ENCODE data around the gene RLN3. TPM values are rescaled to one million over a fixed set of nuclear protein-coding genes. Genes with fewer than 3 reads are reported as not detected.

Gene RLN3
- total and polyA plus RNA-seq, 4 donors = not detected

DNA sequence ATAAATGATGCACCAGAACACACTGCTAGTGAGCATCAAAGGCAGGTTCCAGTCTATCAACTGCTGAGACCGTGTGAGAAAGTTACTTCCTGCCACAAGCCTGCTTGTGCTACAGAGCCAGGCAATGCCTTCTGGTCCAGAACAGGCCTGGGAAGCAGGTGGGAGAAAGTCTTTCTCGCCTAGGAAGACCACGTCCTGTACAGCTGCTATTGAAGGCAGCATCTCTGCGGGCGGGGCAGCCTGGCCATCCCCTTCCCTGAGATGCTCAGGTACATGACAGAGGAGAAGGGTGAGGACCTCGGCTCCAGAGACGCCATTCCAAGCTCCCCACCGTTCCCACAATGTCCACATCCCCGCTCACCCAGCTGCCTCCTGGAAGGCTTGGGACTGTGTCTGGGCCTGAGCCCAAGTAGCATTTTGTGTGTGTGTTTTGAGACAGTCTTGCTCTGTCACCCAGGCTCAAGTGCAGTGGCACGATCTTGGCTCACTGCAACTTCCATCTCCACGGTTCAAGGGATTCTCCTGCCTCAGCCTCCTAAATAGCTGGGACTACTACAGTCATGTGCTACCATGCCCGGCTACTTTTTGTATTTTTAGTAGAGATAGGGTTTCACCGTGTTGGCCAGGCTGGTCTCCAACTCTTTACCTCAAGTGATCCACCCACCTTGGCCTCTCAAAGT, 25.2 kb upstream of the RLN3 start:
- 58% methylated on average over 7 of the region's 13 CpGs for WGBS (ENCODE audit: insufficient coverage)
- H3K4me3 ChIP-seq (ENCODE audit: low read depth, low read length) = no peak overlapping the region
- peaks cover 30% of the 10 kb centered on the region for H3K4me1 ChIP-seq (ENCODE audit: control insufficient read depth, insufficient read depth, low read length)
- H3K9me3 ChIP-seq (ENCODE audit: control insufficient read depth, insufficient read depth, low read length) = no peaks in the 10 kb centered on the region
- H3K36me3 ChIP-seq (ENCODE audit: control insufficient read depth, insufficient read depth, low read length) = peaks cover 12% of the 10 kb centered on the region
- H3K27ac ChIP-seq (ENCODE audit: low read depth, low read length) = peak overlapping the region; percentile 26
- DNase-seq (ENCODE audit: low read depth in 4 of 6, low spot score in 6 of 6) = no peak
- H3K27me3 ChIP-seq (ENCODE audit: control insufficient read depth, insufficient read depth, low read length) = no peaks in the 10 kb centered on the region

DNA sequence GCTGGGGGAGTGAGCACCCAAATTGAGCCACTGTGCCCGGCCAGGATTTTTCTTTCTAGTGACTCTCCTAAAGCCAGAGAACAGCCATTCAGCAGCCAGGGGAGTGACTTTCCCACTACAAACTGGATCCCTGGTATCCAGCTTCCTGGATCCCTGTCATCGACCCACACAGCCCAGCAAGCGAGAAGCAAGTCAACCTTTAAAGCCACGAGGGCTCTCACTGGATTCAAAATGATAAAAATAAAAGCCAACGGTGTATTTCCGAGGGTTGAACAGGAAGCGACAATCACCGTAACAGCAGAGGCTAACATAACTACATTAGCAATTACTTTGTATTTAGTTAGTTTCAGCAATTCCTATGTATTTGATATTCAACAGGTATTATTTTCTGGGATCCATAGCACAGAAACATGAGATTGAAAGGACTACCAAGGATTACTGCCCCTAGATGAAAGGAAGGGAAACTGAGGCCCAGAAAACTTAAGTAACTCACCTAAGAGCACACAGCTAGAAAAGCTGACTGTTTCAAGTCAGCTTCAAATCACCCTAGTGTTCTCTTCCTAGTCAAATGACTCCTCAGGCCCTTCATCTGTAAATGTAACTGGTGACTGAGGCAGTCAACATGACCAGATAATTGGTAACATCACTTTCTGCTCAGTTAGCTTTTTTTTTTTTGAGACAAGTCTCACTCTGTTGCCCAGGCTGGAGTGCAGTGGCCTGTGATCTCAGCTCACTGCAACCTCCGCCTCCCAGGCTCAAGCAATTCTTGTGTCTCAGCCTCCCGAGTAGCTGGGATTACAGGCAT, 24.5 kb upstream of the RLN3 start:
- no peak for DNase-seq (ENCODE audit: low read depth in 4 of 6, low spot score in 6 of 6)
- no peak overlapping the region for H3K4me3 ChIP-seq (ENCODE audit: low read depth, low read length)
- peaks cover 10% of the 10 kb centered on the region for H3K36me3 ChIP-seq (ENCODE audit: control insufficient read depth, insufficient read depth, low read length)
- no peaks in the 10 kb centered on the region for H3K9me3 ChIP-seq (ENCODE audit: control insufficient read depth, insufficient read depth, low read length)
- 76% methylated on average over 5 of the region's 10 CpGs for WGBS (ENCODE audit: insufficient coverage)
- H3K27me3 ChIP-seq (ENCODE audit: control insufficient read depth, insufficient read depth, low read length) = no peaks in the 10 kb centered on the region
- peak overlapping the region; percentile 26 for H3K27ac ChIP-seq (ENCODE audit: low read depth, low read length)
- peaks cover 30% of the 10 kb centered on the region for H3K4me1 ChIP-seq (ENCODE audit: control insufficient read depth, insufficient read depth, low read length)

DNA sequence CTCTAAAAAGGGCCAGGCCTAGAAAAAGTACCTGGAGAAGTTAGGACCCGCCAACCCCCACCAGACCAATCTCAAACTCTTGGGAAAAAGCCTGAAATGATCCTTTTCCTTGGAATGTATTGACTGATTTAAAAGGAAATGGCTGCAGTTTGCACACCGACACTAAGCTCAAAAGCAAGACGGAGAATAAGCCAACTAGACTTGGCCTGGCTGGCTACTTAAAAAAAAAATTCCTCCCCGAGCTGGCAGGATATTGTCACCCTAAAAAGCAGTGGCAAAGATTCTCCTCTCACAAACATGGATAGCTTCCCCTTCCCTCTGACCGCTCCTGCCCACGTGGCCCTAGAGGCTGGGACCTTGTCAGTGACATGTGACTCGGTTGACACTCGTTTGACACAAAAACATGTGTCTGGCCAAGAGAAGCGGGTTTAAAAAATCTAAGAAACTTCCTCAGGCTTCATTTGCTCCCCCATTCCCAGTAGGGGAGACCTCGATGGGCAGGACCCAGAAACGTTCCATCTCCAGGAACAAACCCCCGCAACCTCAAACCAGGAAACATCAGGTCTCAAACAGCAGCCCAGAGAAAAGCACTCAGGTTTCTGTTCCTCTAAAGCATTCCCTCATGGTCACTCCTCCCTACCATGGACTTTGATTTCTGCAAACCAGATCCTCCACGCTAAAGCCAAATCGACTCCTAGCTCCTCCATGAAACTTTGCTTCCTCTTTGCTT, 23.2 kb upstream of the RLN3 start:
- peaks cover 9% of the 10 kb centered on the region for H3K36me3 ChIP-seq (ENCODE audit: control insufficient read depth, insufficient read depth, low read length)
- H3K9me3 ChIP-seq (ENCODE audit: control insufficient read depth, insufficient read depth, low read length) = no peaks in the 10 kb centered on the region
- WGBS (ENCODE audit: insufficient coverage) = 68% methylated on average over 10 of the region's 14 CpGs
- H3K4me3 ChIP-seq (ENCODE audit: low read depth, low read length) = peak overlapping the region; percentile 29
- peak in 1 of 6 donors; percentile 38 for DNase-seq (ENCODE audit: low read depth in 4 of 6, low spot score in 6 of 6)
- no peaks in the 10 kb centered on the region for H3K27me3 ChIP-seq (ENCODE audit: control insufficient read depth, insufficient read depth, low read length)
- H3K4me1 ChIP-seq (ENCODE audit: control insufficient read depth, insufficient read depth, low read length) = peaks cover 30% of the 10 kb centered on the region
- H3K27ac ChIP-seq (ENCODE audit: low read depth, low read length) = peak overlapping the region; percentile 81

GRCh38 chr19:14005349-14006084, 22.4 kb upstream of the RLN3 start:
- H3K9me3 ChIP-seq (ENCODE audit: control insufficient read depth, insufficient read depth, low read length) = no peaks in the 10 kb centered on the region
- peak overlapping the region; percentile 84 for H3K4me3 ChIP-seq (ENCODE audit: low read depth, low read length)
- no peaks in the 10 kb centered on the region for H3K27me3 ChIP-seq (ENCODE audit: control insufficient read depth, insufficient read depth, low read length)
- peak overlapping the region; percentile 99 for H3K27ac ChIP-seq (ENCODE audit: low read depth, low read length)
- WGBS (ENCODE audit: insufficient coverage) = 14% methylated on average over 34 of the region's 50 CpGs
- peaks cover 7% of the 10 kb centered on the region for H3K36me3 ChIP-seq (ENCODE audit: control insufficient read depth, insufficient read depth, low read length)
- peaks cover 30% of the 10 kb centered on the region for H3K4me1 ChIP-seq (ENCODE audit: control insufficient read depth, insufficient read depth, low read length)
- DNase-seq (ENCODE audit: low read depth in 4 of 6, low spot score in 6 of 6) = peak; percentile 22 to 95 (median 76)

DNA sequence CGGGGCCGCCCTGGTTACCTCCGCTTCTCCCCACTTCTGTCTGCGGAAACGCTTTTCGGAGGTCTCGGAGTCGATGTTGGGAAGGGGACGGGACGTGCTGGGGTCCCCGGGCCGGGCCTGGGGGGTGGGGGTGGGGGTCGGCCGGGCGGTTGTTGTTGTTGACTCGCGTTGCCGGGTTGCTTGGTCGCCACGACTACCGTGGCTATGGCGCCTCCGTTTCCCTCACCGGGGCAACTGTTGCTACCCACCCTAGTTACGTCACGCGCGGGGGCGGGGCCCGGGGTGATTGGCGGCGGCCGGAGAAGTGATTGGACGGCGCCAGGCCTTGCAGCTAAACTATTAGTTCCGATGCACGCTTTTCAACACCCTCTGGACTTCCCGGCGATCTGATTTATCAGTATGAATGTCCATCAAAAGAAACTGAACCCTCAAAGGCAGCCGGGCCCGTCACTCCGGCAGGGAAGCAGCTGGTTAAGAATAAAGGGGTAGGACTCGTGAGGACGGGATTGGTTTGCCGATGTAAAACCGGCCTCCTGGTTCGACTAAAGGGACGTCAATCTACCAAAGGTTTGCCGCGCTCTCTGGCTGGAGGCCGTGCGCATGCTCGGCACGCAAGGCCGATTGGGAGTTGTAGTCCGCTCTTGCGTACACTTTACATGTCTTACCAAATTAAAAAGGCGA, 21.7 kb upstream of the RLN3 start, which contains the start of gene RFX1:
Gene RFX1 (minus strand): TSS at position 236 of the 681 bp plus-strand sequence. CDS start 12,477 bp downstream, outside the sequence.
- peak within 1 kb of the TSS; percentile 99 for H3K27ac ChIP-seq (ENCODE audit: low read depth, low read length)
- peak; percentile 97 to 100 (median 98) for DNase-seq (ENCODE audit: low read depth in 4 of 6, low spot score in 6 of 6)
- WGBS (ENCODE audit: insufficient coverage) = under 1% methylated on average over 55 of the region's 58 CpGs
- H3K36me3 ChIP-seq (ENCODE audit: control insufficient read depth, insufficient read depth, low read length) = no peaks in the 10 kb centered on the region
- H3K27me3 ChIP-seq (ENCODE audit: control insufficient read depth, insufficient read depth, low read length) = no peaks in the 10 kb centered on the region
- H3K9me3 ChIP-seq (ENCODE audit: control insufficient read depth, insufficient read depth, low read length) = no peaks in the 10 kb centered on the region
- peaks cover 28% of the 10 kb centered on the region for H3K4me1 ChIP-seq (ENCODE audit: control insufficient read depth, insufficient read depth, low read length)
- peak within 1 kb of the TSS; percentile 84 for H3K4me3 ChIP-seq (ENCODE audit: low read depth, low read length)

DNA sequence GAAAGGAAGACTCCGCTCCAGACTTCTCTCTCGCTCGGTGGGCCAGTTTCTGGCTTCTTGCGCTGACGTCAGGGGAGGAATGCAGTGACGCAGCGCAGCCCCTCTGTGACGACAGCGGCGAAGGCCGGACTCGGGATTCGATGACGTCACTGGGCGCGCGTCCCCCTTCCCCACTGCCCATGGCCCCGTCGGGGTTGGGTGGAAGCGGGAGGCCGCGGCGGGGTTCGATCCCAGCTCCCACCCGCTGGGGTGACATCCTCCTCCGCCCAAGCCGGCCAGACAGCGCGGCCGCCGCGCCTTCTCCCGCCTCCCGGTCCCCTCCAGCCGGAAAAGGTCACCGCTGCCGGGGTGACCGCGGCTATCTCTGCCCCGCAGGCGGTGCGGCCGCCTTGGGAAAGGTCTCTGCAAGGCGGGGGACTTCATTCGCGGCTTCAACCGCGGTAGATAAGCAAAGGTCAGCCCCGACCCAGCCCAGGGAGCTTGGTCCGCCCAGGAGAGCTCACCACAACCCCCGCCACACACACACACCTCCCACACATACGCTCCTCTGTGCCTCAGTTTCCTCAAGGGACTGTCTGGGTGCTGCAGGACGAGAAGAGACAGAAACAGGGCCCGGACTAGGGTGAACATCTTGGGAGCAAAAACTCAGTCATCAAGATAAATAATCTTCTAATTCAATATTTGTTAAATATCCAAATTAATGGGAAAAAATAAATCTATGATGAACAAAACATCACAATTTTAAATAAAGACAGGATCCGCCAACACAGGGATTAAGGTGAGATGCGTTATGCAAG, 21.0 kb upstream of the RLN3 start:
- no peak for DNase-seq (ENCODE audit: low read depth in 4 of 6, low spot score in 6 of 6)

DNA sequence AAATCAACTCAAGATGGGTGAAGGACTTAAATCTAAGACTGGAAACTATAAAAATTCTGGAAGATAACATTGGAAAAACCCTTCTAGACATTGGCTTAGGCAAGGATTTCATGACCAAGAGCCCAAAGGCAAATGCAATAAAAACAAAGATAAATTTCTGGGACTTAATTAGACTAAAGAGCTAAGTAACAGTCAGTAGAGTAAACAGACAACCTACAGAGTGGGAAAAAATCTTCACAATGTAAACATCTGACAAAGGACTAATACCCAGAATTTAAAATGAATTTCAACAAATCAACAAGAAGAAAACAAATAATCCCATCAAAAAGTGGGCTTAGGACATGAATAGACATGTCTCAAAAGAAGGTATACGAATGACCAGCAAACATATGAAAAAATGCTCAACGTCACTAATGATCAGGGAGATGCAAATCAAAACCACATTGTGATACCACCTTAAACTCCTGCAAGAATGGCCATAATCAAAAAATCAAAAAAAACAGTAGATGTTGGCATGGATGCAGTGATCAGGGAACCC, 15.5 kb upstream of the RLN3 start:
- Histone ChIP-seq H3K4me3 (ENCODE audit: low read depth, low read length) (no peak overlapping the region), H3K4me1 (ENCODE audit: control insufficient read depth, insufficient read depth, low read length) (no peaks in the 10 kb centered on the region), H3K9me3 (ENCODE audit: control insufficient read depth, insufficient read depth, low read length) (no peaks in the 10 kb centered on the region), H3K27me3 (ENCODE audit: control insufficient read depth, insufficient read depth, low read length) (no peaks in the 10 kb centered on the region), H3K36me3 (ENCODE audit: control insufficient read depth, insufficient read depth, low read length) (no peaks in the 10 kb centered on the region), H3K27ac (ENCODE audit: low read depth, low read length) (no peak overlapping the region)
- no CpG with 5 or more reads among the region's 2 CpGs for WGBS (ENCODE audit: insufficient coverage)
- DNase-seq (ENCODE audit: low read depth in 4 of 6, low spot score in 6 of 6) = no peak

More for the DNA sequence above, 21.0 kb upstream of the RLN3 start:
- Histone ChIP-seq H3K27ac (ENCODE audit: low read depth, low read length) (peak overlapping the region; percentile 99), H3K4me1 (ENCODE audit: control insufficient read depth, insufficient read depth, low read length) (peaks cover 25% of the 10 kb centered on the region), H3K27me3 (ENCODE audit: control insufficient read depth, insufficient read depth, low read length) (no peaks in the 10 kb centered on the region), H3K4me3 (ENCODE audit: low read depth, low read length) (peak overlapping the region; percentile 84), H3K9me3 (ENCODE audit: control insufficient read depth, insufficient read depth, low read length) (no peaks in the 10 kb centered on the region), H3K36me3 (ENCODE audit: control insufficient read depth, insufficient read depth, low read length) (no peaks in the 10 kb centered on the region)
- under 1% methylated on average over 50 of the region's 56 CpGs for WGBS (ENCODE audit: insufficient coverage)

DNA sequence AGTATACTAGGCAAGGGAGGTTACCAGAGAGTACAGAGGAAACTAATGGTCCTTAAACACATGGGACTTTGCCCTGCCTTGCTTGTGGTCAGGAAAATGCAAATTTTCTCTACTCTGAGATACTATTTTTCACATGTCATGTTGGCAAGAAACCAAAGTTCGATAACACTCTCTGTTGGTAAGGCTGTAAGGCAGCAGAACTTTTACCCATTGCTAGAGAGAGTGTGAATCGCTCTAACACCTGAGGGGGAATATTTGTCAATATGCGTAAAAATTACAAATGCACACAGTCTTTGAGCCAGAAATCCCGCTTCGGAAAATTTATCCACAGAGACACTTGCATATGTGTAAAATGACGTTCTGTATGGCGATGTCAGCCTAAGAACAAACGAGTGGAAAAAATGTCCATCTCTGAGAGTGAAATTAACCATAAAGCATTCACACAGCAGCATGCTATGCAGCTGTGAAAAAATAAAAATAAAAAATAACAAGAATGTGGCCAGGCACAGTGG, 12.4 kb upstream of the RLN3 start:
- no peak for DNase-seq (ENCODE audit: low read depth in 4 of 6, low spot score in 6 of 6)
- H3K4me3 ChIP-seq (ENCODE audit: low read depth, low read length) = no peak overlapping the region
- 20% methylated on average over 1 of the region's 8 CpGs for WGBS (ENCODE audit: insufficient coverage)
- H3K36me3 ChIP-seq (ENCODE audit: control insufficient read depth, insufficient read depth, low read length) = no peaks in the 10 kb centered on the region
- H3K27me3 ChIP-seq (ENCODE audit: control insufficient read depth, insufficient read depth, low read length) = no peaks in the 10 kb centered on the region
- H3K4me1 ChIP-seq (ENCODE audit: control insufficient read depth, insufficient read depth, low read length) = no peaks in the 10 kb centered on the region
- H3K27ac ChIP-seq (ENCODE audit: low read depth, low read length) = no peak overlapping the region
- H3K9me3 ChIP-seq (ENCODE audit: control insufficient read depth, insufficient read depth, low read length) = no peaks in the 10 kb centered on the region
